T follicular helper cell (primary cell): ENCODE results near the gene MRPL55.

Experiments
- DNase-seq: peaks from one replicate; pipeline ENCODE4 v3.0.0-alpha.2; 2020; ENCODE audit warnings: low read depth

MRPL55 gene

GRCh38 chr1:228101614-228101993 lies 7.5 kb downstream of the MRPL55 start:
- DNase-seq = no peak

- DNase-seq = no peak
Measured at GRCh38 chr1:228100822-228101613, 8.1 kb downstream of the MRPL55 start.

- no peak for DNase-seq
Measured at GRCh38 chr1:228099331-228099732, 9.8 kb downstream of the MRPL55 start.

GRCh38 chr1:228098323-228098931 lies 10.7 kb downstream of the MRPL55 start:
- no peak for DNase-seq

GRCh38 chr1:228097333-228098081 lies 11.6 kb downstream of the MRPL55 start:
- DNase-seq = no peak

GRCh38 chr1:228096416-228097332 lies 12.4 kb downstream of the MRPL55 start:
- DNase-seq = no peak

DNA sequence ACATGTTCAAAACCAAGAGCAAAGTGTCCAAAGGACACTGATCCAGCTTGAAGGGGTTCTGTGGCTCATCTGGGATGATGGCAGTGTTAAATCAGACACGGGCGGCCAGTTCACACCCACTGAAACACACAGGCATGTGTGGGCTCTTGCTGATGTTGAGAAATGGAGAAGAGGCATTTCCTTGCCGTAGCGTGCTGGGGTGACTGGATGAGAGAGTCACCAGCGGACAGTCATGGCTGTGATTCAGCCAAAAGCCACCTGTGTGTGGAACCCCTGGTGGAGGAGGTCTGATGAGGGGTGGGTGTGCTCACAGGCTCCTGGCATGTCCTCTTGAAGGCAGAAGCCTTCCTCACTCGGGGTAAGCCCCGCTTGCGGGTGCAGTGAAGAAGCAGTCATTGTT lies 13.2 kb downstream of the MRPL55 start:
- DNase-seq = no peak

- DNase-seq = no peak
Measured at GRCh38 chr1:228095161-228095560, 13.9 kb downstream of the MRPL55 start.

DNA sequence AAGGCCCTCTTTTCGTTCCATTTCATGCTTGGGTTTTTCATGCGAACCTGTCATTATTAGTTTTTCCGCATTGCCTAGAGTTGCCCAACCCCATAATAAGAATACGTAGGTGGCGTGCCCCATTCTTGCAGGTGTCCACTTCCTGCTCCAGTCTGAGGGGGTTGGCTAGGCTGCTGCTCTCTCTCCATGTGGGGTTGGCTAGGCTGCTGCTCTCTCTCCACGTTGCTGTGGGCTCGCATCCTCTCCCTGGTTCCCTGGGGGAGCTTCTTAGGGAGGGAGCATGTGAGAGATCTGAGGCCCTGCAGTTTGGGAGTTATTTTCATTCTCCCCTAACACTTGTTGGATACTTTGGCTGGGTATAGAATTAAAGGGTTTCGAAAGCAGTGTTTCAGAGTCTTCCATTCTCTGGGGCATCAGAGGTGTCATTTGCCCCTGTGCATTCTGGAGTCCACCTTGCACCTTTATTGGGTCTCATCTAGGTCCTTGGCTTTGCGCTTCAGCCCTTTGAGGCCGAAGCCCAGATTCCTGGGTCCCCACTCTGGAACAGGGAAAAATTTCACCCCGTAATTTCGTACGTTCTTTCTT lies 14.6 kb downstream of the MRPL55 start:
- DNase-seq = no peak

- no peak for DNase-seq
Measured at GRCh38 chr1:228093050-228093906, 15.8 kb downstream of the MRPL55 start.

DNA sequence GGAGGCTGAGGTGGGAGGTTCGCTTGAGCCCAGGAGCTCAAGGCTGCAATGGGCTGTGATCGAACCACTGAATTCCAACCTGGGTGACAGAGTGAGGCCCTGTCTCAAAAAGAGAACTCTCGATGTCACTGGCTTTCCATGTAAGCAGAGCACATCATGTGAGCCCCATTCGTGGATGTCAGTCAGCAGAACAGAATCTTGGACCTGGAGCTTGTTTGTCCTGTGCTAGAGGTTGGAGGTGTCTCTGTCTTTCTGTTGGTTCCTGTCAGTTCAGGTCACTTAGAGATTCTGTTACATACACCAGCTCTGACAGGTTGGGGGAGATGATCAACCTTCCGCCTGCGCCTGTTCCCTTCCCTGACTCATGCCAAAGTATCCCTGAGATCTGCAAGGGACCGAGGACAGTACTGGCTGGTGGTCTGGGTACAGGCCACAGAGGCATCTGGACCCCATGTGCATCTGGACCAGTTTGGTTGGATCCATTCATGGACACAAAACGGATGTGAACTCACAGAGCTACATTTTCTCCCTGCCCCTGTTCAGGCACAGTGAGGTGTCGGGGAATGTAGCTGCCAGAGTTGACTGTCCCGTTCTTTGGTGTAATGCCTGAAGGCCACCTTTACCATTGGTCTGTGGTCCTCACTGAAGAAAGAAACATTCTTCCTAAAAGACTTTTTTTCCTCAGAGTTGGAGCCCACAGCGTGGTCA lies 16.6 kb downstream of the MRPL55 start:
- DNase-seq = no peak

GRCh38 chr1:228091084-228091483 lies 18.0 kb downstream of the MRPL55 start:
- no peak for DNase-seq

DNA sequence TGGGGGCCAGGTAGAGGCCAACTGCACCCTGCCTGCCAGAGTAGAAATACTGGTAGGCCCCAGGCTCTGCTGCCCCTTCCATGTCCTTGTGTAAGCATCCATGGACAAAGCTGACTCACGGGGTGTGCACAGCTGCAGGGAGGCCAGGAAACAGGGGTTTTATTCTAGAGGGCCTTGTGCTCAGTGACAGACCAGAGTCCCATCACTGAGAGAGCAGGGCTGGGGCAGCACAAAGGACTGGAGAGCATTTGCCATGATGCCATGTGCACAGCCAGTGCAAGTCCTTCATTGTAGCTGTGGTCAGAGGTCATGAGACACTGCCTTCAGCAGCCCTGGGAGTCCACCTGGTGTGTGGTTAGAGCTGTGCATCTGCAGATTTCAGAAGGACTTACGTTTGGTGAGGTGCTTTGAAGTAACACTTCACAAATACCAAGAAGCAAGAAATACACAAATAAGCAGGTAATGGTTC lies 18.5 kb downstream of the MRPL55 start:
- DNase-seq = no peak

DNA sequence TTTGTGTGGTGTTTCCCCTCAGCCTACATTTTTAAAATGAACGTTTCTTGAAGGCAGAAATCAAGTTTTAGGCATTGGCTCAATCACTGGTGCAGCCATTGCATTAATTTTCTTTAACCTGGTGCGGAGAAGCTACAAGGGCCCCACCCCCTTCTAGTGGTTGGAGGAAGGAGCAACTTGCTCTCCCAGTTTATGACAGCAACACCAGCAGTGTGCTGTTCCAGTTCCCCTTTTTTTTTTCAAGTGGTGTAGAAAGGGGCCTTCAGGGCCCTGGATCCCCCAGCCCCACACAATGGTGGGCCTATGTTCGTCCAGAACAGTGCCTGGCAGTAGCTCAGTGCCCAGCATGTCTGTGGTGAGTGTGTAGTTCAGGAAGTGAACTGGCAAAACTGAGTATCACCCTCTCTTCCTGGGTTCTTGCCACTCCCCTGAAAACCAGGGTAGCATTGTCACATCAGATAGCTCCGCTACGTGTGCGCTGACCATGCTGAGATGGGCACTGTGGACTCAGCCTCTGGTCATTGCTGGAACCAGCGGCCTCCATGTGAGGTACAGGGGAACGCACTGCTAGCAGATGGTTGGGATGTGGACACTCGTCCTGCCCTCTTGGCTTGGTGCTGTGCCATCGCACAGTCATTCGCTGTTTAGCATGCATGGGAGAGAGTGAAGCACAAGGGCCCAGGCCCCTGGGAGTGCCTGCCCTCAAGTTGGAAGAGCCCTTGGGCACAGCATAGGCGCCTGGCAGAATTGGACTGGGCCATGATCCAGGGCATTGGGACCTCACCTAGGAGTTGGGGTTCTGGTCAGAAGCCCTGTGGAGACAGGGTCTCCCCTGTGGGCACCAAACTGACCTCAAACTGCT lies 19.3 kb downstream of the MRPL55 start:
- no peak for DNase-seq

DNA sequence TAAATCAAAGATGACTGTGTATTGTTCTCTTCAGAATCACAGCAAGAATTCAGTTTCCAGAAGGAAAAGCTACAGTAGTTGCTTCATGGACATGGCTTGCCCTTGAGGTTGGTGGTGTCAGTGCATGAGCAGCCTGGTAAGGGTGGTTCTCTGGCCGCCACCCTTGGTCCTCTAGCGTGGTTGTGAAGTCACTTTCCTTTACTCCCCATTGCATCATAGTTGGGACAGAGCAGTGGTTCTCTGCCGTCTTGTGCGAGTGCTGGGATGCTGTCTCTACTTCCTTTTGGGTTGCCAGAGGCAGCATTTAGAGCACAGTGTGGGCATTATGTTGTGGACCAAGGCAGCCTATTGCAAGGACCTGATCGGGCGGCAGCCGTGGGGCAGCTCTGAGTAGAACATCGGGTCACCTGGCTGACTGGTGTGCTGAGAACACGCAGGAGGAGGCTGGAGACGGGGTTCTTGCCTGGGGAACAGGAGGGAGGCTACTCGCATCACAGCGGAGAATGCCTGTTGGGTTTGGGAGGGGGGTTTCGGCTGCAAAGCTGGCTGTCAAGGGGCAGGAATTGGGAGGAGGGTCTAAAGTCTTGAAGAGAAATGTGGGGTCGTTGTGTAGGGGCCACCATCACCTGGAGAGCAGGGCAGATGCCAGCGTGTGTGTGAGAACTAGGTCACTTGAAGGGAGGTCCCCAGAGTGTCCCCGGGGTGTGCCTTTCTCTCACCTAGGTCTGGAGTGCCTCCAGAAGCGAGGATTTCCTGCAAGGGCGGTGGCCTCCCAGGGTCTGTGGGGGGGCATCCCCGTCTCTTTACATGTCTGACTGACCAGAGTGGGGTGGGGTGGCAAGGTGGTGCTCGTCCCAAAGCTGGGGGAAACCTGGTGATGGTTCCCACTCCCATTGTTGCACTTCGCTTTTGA lies 20.3 kb downstream of the MRPL55 start:
- DNase-seq = no peak

GRCh38 chr1:228087771-228088251 lies 21.3 kb downstream of the MRPL55 start:
- DNase-seq = no peak

GRCh38 chr1:228085287-228085951 lies 23.7 kb downstream of the MRPL55 start:
- no peak for DNase-seq
